Activated CD8-positive, alpha-beta memory T cell treated with anti-CD3 and anti-CD28 coated beads, Interleukin-2, amount 10 ng/mL, durations not matched to agents 7 days and 5 days (primary cell): ENCODE data around the gene RABEP1. TPM values are rescaled to one million over a fixed set of nuclear protein-coding genes. Genes with fewer than 3 reads are reported as not detected.

Source experiments
- ATAC-seq: fragments of 150-1000 bp; cut with Tn5 transposase; one replicate; pipeline ENCODE4 v1.10.0; 2021; ENCODE audit warnings: moderate library complexity
- CTCF ChIA-PET: fragments of 350-600 bp; sonication (Branson Sonifier 250); formaldehyde crosslinking; loops from one replicate; lab custom pipeline; 2021; ENCODE audit warnings: antibody characterized with exemption; lab: Charles Lee
- DNase-seq: peaks from one replicate; pipeline ENCODE4 v3.0.0-alpha.2; 2020
- H3K27ac Mint-ChIP-seq: one replicate; pipeline ENCODE4 v1.8.0; 2021; ENCODE audit warnings: mild to moderate bottlenecking, mixed read lengths
- H3K27me3 Mint-ChIP-seq: one replicate; pipeline ENCODE4 v1.8.0; 2021; ENCODE audit warnings: mixed read lengths
- H3K36me3 Mint-ChIP-seq: one replicate; pipeline ENCODE4 v1.8.0; 2021; ENCODE audit warnings: mild to moderate bottlenecking, mixed read lengths
- H3K4me1 Mint-ChIP-seq: one replicate; pipeline ENCODE4 v1.8.0; 2021; ENCODE audit warnings: mixed read lengths
- H3K4me3 Mint-ChIP-seq: one replicate; pipeline ENCODE4 v1.8.0; 2021; ENCODE audit warnings: mild to moderate bottlenecking, moderate library complexity, mixed read lengths
- H3K9me3 Mint-ChIP-seq: one replicate; pipeline ENCODE4 v1.8.0; 2022; ENCODE audit warnings: low read depth, mixed read lengths
- total RNA-seq, 2 experiments: library from RNA; stranded (reverse); gene quantifications; one replicate each; pipeline ENCODE4 v1.2.3, GENCODE V29; 2021

The RABEP1 gene
- total RNA-seq, 2 experiments from 2014 or later, result 35.1 to 38.0 TPM

- ATAC-seq (no peak), DNase-seq (no peak)
- no peaks in the 10 kb centered on the region for H3K27me3 Mint-ChIP-seq
- no peak overlapping the region for H3K27ac Mint-ChIP-seq
- H3K4me3 Mint-ChIP-seq, result no peak overlapping the region
- CTCF ChIA-PET, result interaction anchor here (1.0 kb wide), 1 partner anchor 43 kb away, joined by 3 read pairs; the partner anchor contains the start of gene C1QBP
- no peaks in the 10 kb centered on the region for H3K4me1 Mint-ChIP-seq
- no peaks in the 10 kb centered on the region for H3K9me3 Mint-ChIP-seq
- peaks cover 56% of the 10 kb centered on the region for H3K36me3 Mint-ChIP-seq
Measured at GRCh38 chr17:5396612-5397011, 114.5 kb downstream of the RABEP1 start.

- H3K27ac Mint-ChIP-seq, result no peak overlapping the region
- ATAC-seq (no peak), DNase-seq (no peak)
- H3K9me3 Mint-ChIP-seq, result no peaks in the 10 kb centered on the region
- no peaks in the 10 kb centered on the region for H3K4me1 Mint-ChIP-seq
- H3K36me3 Mint-ChIP-seq, result peaks cover 56% of the 10 kb centered on the region
- CTCF ChIA-PET, result no interaction called here
- H3K4me3 Mint-ChIP-seq, result no peak overlapping the region
- no peaks in the 10 kb centered on the region for H3K27me3 Mint-ChIP-seq
Measured at GRCh38 chr17:5399767-5400166, 117.7 kb downstream of the RABEP1 start.

GRCh38 chr17:5405400-5405799, 123.3 kb downstream of the RABEP1 start:
- CTCF ChIA-PET, result interaction anchor here (1.2 kb wide), 1 partner anchor 14 kb away, joined by 3 read pairs; no protein-coding TSS in a partner anchor
- Mint-ChIP-seq H3K27ac (no peak overlapping the region), H3K4me3 (no peak overlapping the region), H3K27me3 (no peaks in the 10 kb centered on the region), H3K9me3 (no peaks in the 10 kb centered on the region), H3K36me3 (peaks cover 36% of the 10 kb centered on the region), H3K4me1 (peaks cover 9% of the 10 kb centered on the region)
- DNase-seq (no peak), ATAC-seq (no peak)

GRCh38 chr17:5408186-5408585, 126.1 kb downstream of the RABEP1 start:
- H3K36me3 Mint-ChIP-seq, result peaks cover 46% of the 10 kb centered on the region
- H3K4me3 Mint-ChIP-seq, result no peak overlapping the region
- no peaks in the 10 kb centered on the region for H3K27me3 Mint-ChIP-seq
- CTCF ChIA-PET, result interaction anchor here (0.8 kb wide), 1 partner anchor 32 kb away, joined by 3 read pairs; no protein-coding TSS in a partner anchor
- no peak overlapping the region for H3K27ac Mint-ChIP-seq
- ATAC-seq (no peak), DNase-seq (no peak)
- peaks cover 31% of the 10 kb centered on the region for H3K4me1 Mint-ChIP-seq
- H3K9me3 Mint-ChIP-seq, result no peaks in the 10 kb centered on the region

DNA sequence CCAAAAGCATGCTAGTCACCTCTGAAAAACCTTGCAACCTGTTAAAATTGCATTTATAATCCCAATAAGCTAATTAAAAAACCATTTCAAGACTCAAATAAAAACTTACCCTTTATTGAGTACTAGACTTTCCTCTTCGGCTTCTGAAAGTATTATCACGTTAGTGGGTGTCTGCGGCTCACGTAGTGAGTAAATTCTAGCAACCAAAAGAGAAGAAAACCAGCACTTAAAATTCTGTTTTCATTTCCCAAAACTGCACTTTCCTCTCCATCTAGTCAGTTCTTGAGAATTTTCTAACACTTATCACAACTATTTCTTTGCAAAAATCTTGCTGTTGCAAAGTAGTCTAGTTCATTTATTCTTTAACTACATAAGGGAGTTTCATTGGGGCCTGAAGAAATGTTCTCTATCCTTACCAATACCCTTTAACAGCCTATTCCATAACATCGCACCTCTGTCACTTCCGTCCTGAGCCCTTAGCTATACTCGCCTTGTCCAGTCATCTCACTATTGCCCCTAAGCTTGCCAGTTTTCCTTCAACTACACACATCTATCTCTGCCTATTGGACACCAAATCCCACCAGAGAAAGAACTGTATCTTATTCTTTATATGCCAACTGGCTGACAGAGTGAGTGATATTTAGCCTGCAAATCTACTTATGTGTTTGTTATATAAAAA, 128.6 kb downstream of the RABEP1 start:
- H3K4me1 Mint-ChIP-seq, result peaks cover 41% of the 10 kb centered on the region
- peak overlapping the region; percentile 26 for H3K4me3 Mint-ChIP-seq
- H3K27ac Mint-ChIP-seq, result peak overlapping the region; percentile 75
- peak; percentile 74 for ATAC-seq
- no peaks in the 10 kb centered on the region for H3K27me3 Mint-ChIP-seq
- no peaks in the 10 kb centered on the region for H3K9me3 Mint-ChIP-seq
- CTCF ChIA-PET, result no interaction called here
- peaks cover 45% of the 10 kb centered on the region for H3K36me3 Mint-ChIP-seq
- no peak for DNase-seq

DNA sequence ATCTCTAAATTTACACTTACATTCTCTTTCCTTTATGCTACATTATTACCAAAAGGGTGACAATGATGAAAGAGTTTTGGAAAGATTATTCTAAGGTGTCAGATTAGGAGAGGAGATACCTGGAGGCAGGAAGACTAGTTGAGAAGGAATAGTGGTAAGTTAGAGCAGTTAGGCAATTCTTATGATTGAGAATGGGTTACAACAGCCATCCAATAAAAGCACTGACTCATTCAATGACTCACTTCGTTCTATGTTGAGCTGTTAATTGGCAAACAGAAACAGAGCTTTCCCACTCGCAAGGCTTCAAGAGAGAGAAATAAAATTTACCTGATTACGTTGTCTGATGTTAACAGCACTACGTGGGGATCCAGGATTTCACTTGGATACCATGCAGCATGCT, 131.6 kb downstream of the RABEP1 start:
- Mint-ChIP-seq H3K27me3 (no peaks in the 10 kb centered on the region), H3K36me3 (peaks cover 53% of the 10 kb centered on the region), H3K9me3 (no peaks in the 10 kb centered on the region), H3K27ac (no peak overlapping the region), H3K4me1 (peaks cover 62% of the 10 kb centered on the region), H3K4me3 (no peak overlapping the region)
- CTCF ChIA-PET, result interaction anchor here (0.9 to 1.1 kb wide), 2 partner anchors 10 to 25 kb away, joined by 4 to 6 read pairs; partner anchors contain the start of gene C1QBP
- DNase-seq (no peak), ATAC-seq (no peak)

- Mint-ChIP-seq H3K27ac (peak overlapping the region; percentile 19), H3K27me3 (no peaks in the 10 kb centered on the region), H3K4me1 (peaks cover 60% of the 10 kb centered on the region), H3K4me3 (peak overlapping the region; percentile 33), H3K36me3 (peaks cover 43% of the 10 kb centered on the region), H3K9me3 (no peaks in the 10 kb centered on the region)
- no peak for ATAC-seq
- no peak for DNase-seq
- CTCF ChIA-PET, result interaction anchor here (1.3 to 2.0 kb wide), 2 partner anchors 21 to 40 kb away, joined by 3 to 13 read pairs; partner anchors contain the start of gene C1QBP
Measured at GRCh38 chr17:5416901-5417300, 134.8 kb downstream of the RABEP1 start.

- H3K4me3 Mint-ChIP-seq, result peak overlapping the region; percentile 98
- H3K27ac Mint-ChIP-seq, result peak overlapping the region; percentile 99
- ATAC-seq, result peak; percentile 12
- no peaks in the 10 kb centered on the region for H3K9me3 Mint-ChIP-seq
- CTCF ChIA-PET, result interaction anchor here (1.0 to 1.4 kb wide), 4 partner anchors 16 to 23 kb away, joined by 3 to 18 read pairs (median 4); partner anchors contain the start of gene C1QBP
- H3K36me3 Mint-ChIP-seq, result peaks cover 35% of the 10 kb centered on the region
- peak; percentile 79 for DNase-seq
- no peaks in the 10 kb centered on the region for H3K27me3 Mint-ChIP-seq
- peaks cover 51% of the 10 kb centered on the region for H3K4me1 Mint-ChIP-seq
Measured at GRCh38 chr17:5418858-5419355, 136.8 kb downstream of the RABEP1 start.

DNA sequence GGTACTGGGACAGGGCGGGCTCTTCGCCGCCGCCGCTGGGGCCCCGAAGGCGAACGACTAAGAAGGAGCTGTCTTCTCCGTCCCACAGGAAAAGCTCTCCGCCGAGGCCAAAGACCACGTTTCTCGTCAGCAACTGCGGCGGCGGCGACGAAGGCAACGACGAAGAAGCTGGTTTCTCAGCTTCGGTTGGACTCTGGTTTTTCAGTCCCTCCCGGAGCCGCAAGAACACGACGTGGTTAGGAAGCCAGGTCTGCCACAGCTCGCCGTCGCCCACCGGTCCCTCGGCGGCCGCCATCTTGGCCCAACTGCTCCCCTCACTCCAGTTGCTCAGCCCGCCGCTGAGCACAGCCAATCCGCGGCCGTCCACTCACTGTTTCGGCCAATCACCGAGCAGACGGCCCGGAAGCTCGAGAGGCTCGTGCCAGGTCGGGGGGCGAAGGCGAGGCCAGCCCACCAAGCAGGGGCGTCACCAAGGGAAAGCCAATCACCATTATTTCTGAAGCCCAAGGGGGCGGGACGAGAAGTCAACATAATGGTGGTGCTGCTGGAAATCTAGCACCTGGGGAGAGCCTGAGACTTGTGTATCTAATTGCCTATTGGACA, 137.4 kb downstream of the RABEP1 start, which contains the start of gene NUP88:
NUP88 (minus strand) TSS at position 307 of the 603 bp plus-strand sequence; CDS start at position 295, 12 bp downstream.
- no peaks in the 10 kb centered on the region for H3K27me3 Mint-ChIP-seq
- H3K27ac Mint-ChIP-seq, result peak within 1 kb of the TSS; percentile 99
- peak within 1 kb of the TSS; percentile 98 for H3K4me3 Mint-ChIP-seq
- CTCF ChIA-PET, result interaction anchor here (1.0 to 1.3 kb wide), 3 partner anchors 15 to 22 kb away, joined by 3 to 18 read pairs (median 5); partner anchors contain the start of gene C1QBP
- no peaks in the 10 kb centered on the region for H3K9me3 Mint-ChIP-seq
- peaks cover 50% of the 10 kb centered on the region for H3K4me1 Mint-ChIP-seq
- H3K36me3 Mint-ChIP-seq, result peaks cover 35% of the 10 kb centered on the region
- peak; percentile 97 for ATAC-seq
- peak; percentile 99 for DNase-seq

DNA sequence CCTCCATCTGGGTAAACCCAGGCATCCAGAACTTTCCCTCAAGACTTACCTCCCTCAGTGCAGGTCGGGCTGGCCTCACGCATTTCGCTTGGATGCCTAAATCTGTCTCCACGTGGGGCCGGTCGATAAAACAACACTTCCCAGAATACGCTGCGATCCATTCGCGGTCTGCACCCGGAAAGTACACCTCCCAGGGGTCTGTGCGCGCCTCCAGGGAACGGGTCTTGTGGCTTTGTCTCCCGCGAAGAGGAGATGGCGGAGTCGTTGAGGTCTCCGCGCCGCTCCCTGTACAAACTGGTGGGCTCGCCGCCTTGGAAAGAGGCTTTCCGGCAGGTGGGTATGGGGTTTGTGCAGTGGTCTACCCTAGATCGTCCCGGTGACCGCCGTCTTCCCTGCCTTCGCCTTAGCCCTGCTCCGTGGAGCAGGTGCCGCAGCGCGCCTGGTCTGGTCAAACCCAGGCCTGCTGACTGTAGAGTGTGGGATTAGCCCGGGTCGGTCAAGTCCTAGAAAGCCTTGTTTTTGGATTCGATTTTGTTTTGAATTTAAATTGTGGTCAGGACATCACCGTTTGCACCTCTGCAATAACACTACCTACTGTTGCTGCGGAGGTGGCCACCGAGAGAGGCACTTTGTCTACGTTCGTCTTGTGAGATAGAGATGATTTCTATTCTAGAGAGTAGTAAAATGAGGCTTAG, 138.0 kb downstream of the RABEP1 start, which contains the start of gene RPAIN:
RPAIN (plus strand) TSS at position 224 of the 695 bp plus-strand sequence; CDS start at position 253, 29 bp downstream.
- peak; percentile 94 for DNase-seq
- CTCF ChIA-PET, result interaction anchor here (1.2 to 1.3 kb wide), 2 partner anchors 19 to 21 kb away, joined by 5 to 18 read pairs; partner anchors contain the start of gene C1QBP
- no peaks in the 10 kb centered on the region for H3K9me3 Mint-ChIP-seq
- peak within 1 kb of the TSS; percentile 99 for H3K27ac Mint-ChIP-seq
- H3K4me1 Mint-ChIP-seq, result peaks cover 48% of the 10 kb centered on the region
- H3K36me3 Mint-ChIP-seq, result peaks cover 38% of the 10 kb centered on the region
- H3K4me3 Mint-ChIP-seq, result peak within 1 kb of the TSS; percentile 98
- H3K27me3 Mint-ChIP-seq, result no peaks in the 10 kb centered on the region
- ATAC-seq, result peak; percentile 66

DNA sequence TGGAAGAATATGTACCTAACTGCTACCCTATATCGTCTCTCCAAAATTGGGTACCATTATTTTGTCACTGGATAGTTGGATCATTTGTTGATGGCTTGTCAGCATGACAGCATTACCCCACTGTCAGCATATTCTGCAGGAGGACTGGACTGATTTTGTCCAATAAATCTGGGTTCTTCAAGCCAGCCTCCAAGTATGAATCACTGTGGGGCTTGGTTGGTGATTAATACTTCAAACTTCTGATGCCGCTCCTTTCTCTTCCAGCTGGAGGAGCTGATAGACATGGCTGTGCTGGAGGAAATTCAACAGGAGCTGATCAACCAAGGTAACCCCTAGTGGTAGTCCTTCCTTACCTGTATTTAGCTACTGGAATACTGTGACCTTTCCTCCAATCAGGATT, 140.4 kb downstream of the RABEP1 start:
- H3K9me3 Mint-ChIP-seq, result no peaks in the 10 kb centered on the region
- CTCF ChIA-PET, result interaction anchor here (9.8 kb wide), 1 partner anchor 17 kb away, joined by 74 read pairs; the partner anchor contains the start of gene C1QBP
- ATAC-seq, result no peak
- peaks cover 37% of the 10 kb centered on the region for H3K4me1 Mint-ChIP-seq
- DNase-seq, result no peak
- H3K27me3 Mint-ChIP-seq, result no peaks in the 10 kb centered on the region
- peaks cover 37% of the 10 kb centered on the region for H3K36me3 Mint-ChIP-seq
- H3K4me3 Mint-ChIP-seq, result no peak overlapping the region
- peak overlapping the region; percentile 2 for H3K27ac Mint-ChIP-seq

- H3K4me3 Mint-ChIP-seq, result no peak overlapping the region
- no peak overlapping the region for H3K27ac Mint-ChIP-seq
- no peak for DNase-seq
- CTCF ChIA-PET, result interaction anchor here (0.7 to 9.8 kb wide), 3 partner anchors 14 to 186 kb away, joined by 3 to 74 read pairs (median 3); partner anchors contain the start of gene C1QBP
- no peak for ATAC-seq
- peaks cover 48% of the 10 kb centered on the region for H3K36me3 Mint-ChIP-seq
- peaks cover 26% of the 10 kb centered on the region for H3K4me1 Mint-ChIP-seq
- no peaks in the 10 kb centered on the region for H3K9me3 Mint-ChIP-seq
- H3K27me3 Mint-ChIP-seq, result no peaks in the 10 kb centered on the region
Measured at GRCh38 chr17:5424909-5425308, 142.8 kb downstream of the RABEP1 start.
